ENCODE results near the gene ANKLE1.

Gene ANKLE1

GRCh38 chr19:17323300-17323963 is 41.7 kb downstream of the ANKLE1 start:
- Histone ChIP-seq H3K36me3 (ENCODE audit: control insufficient read depth, insufficient read depth, low read length) (peaks cover 43% of the 10 kb centered on the region), H3K4me3 (ENCODE audit: extremely low read depth, insufficient read depth, low read length, poor library complexity, severe bottlenecking) (no peak overlapping the region), H3K9me3 (ENCODE audit: control insufficient read depth, low read length) (no peaks in the 10 kb centered on the region), H3K27ac (ENCODE audit: low read depth, low read length, severe bottlenecking) (no peak overlapping the region), H3K4me1 (ENCODE audit: control insufficient read depth, insufficient read depth, low read length, poor library complexity, severe bottlenecking) (peaks cover 13% of the 10 kb centered on the region)
- WGBS, 2 experiments (ENCODE audit: insufficient coverage in 2 of 2) = 90 to 98% methylated on average over 26 to 44 of the region's 56 CpGs

GRCh38 chr19:17323964-17324332 is 42.2 kb downstream of the ANKLE1 start:
- Histone ChIP-seq H3K4me3 (ENCODE audit: extremely low read depth, insufficient read depth, low read length, poor library complexity, severe bottlenecking) (no peak overlapping the region), H3K36me3 (ENCODE audit: control insufficient read depth, insufficient read depth, low read length) (peaks cover 38% of the 10 kb centered on the region), H3K27ac (ENCODE audit: low read depth, low read length, severe bottlenecking) (no peak overlapping the region), H3K4me1 (ENCODE audit: control insufficient read depth, insufficient read depth, low read length, poor library complexity, severe bottlenecking) (peaks cover 16% of the 10 kb centered on the region), H3K9me3 (ENCODE audit: control insufficient read depth, low read length) (no peaks in the 10 kb centered on the region)
- 91% methylated on average over 5 to 7 of the region's 7 CpGs for WGBS, 2 experiments (ENCODE audit: insufficient coverage in 2 of 2)

GRCh38 chr19:17324357-17325114 is 42.8 kb downstream of the ANKLE1 start:
- H3K27ac ChIP-seq (ENCODE audit: low read depth, low read length, severe bottlenecking) = no peak overlapping the region
- no peak overlapping the region for H3K4me3 ChIP-seq (ENCODE audit: extremely low read depth, insufficient read depth, low read length, poor library complexity, severe bottlenecking)
- H3K4me1 ChIP-seq (ENCODE audit: control insufficient read depth, insufficient read depth, low read length, poor library complexity, severe bottlenecking) = peaks cover 18% of the 10 kb centered on the region
- H3K9me3 ChIP-seq (ENCODE audit: control insufficient read depth, low read length) = no peaks in the 10 kb centered on the region
- H3K36me3 ChIP-seq (ENCODE audit: control insufficient read depth, insufficient read depth, low read length) = peaks cover 32% of the 10 kb centered on the region
- 93 to 95% methylated on average over 25 to 27 of the region's 28 CpGs for WGBS, 2 experiments (ENCODE audit: insufficient coverage in 2 of 2)

- H3K4me3 ChIP-seq (ENCODE audit: extremely low read depth, insufficient read depth, low read length, poor library complexity, severe bottlenecking) = no peak overlapping the region
- no peak overlapping the region for H3K27ac ChIP-seq (ENCODE audit: low read depth, low read length, severe bottlenecking)
- 95 to 96% methylated on average over 13 to 20 of the region's 20 CpGs for WGBS, 2 experiments (ENCODE audit: insufficient coverage in 2 of 2)
- peaks cover 30% of the 10 kb centered on the region for H3K36me3 ChIP-seq (ENCODE audit: control insufficient read depth, insufficient read depth, low read length)
- H3K4me1 ChIP-seq (ENCODE audit: control insufficient read depth, insufficient read depth, low read length, poor library complexity, severe bottlenecking) = peaks cover 18% of the 10 kb centered on the region
- no peaks in the 10 kb centered on the region for H3K9me3 ChIP-seq (ENCODE audit: control insufficient read depth, low read length)
Observed at GRCh38 chr19:17325133-17325532, 43.4 kb downstream of the ANKLE1 start.

GRCh38 chr19:17325881-17326594 is 44.3 kb downstream of the ANKLE1 start:
- no peak overlapping the region for H3K4me3 ChIP-seq (ENCODE audit: extremely low read depth, insufficient read depth, low read length, poor library complexity, severe bottlenecking)
- peaks cover 18% of the 10 kb centered on the region for H3K4me1 ChIP-seq (ENCODE audit: control insufficient read depth, insufficient read depth, low read length, poor library complexity, severe bottlenecking)
- 93 to 95% methylated on average over 15 to 16 of the region's 17 CpGs for WGBS, 2 experiments (ENCODE audit: insufficient coverage in 2 of 2)
- H3K9me3 ChIP-seq (ENCODE audit: control insufficient read depth, low read length) = no peaks in the 10 kb centered on the region
- H3K36me3 ChIP-seq (ENCODE audit: control insufficient read depth, insufficient read depth, low read length) = peaks cover 29% of the 10 kb centered on the region
- H3K27ac ChIP-seq (ENCODE audit: low read depth, low read length, severe bottlenecking) = no peak overlapping the region

GRCh38 chr19:17326595-17326966 is 44.9 kb downstream of the ANKLE1 start:
- H3K27ac ChIP-seq (ENCODE audit: low read depth, low read length, severe bottlenecking) = no peak overlapping the region
- WGBS, 2 experiments (ENCODE audit: insufficient coverage in 2 of 2) = 68 to 76% methylated on average over 8 to 9 of the region's 11 CpGs
- H3K4me1 ChIP-seq (ENCODE audit: control insufficient read depth, insufficient read depth, low read length, poor library complexity, severe bottlenecking) = peaks cover 18% of the 10 kb centered on the region
- H3K4me3 ChIP-seq (ENCODE audit: extremely low read depth, insufficient read depth, low read length, poor library complexity, severe bottlenecking) = no peak overlapping the region
- peaks cover 31% of the 10 kb centered on the region for H3K36me3 ChIP-seq (ENCODE audit: control insufficient read depth, insufficient read depth, low read length)
- no peaks in the 10 kb centered on the region for H3K9me3 ChIP-seq (ENCODE audit: control insufficient read depth, low read length)

GRCh38 chr19:17327068-17327653 is 45.5 kb downstream of the ANKLE1 start:
- no peaks in the 10 kb centered on the region for H3K9me3 ChIP-seq (ENCODE audit: control insufficient read depth, low read length)
- peaks cover 18% of the 10 kb centered on the region for H3K4me1 ChIP-seq (ENCODE audit: control insufficient read depth, insufficient read depth, low read length, poor library complexity, severe bottlenecking)
- H3K36me3 ChIP-seq (ENCODE audit: control insufficient read depth, insufficient read depth, low read length) = peaks cover 26% of the 10 kb centered on the region
- 74 to 76% methylated on average over 25 to 27 of the region's 27 CpGs for WGBS, 2 experiments (ENCODE audit: insufficient coverage in 2 of 2)
- H3K27ac ChIP-seq (ENCODE audit: low read depth, low read length, severe bottlenecking) = no peak overlapping the region
- no peak overlapping the region for H3K4me3 ChIP-seq (ENCODE audit: extremely low read depth, insufficient read depth, low read length, poor library complexity, severe bottlenecking)

- 8 to 11% methylated on average over 50 to 51 of the region's 64 CpGs for WGBS, 2 experiments (ENCODE audit: insufficient coverage in 2 of 2)
- H3K4me1 ChIP-seq (ENCODE audit: control insufficient read depth, insufficient read depth, low read length, poor library complexity, severe bottlenecking) = peaks cover 18% of the 10 kb centered on the region
- H3K9me3 ChIP-seq (ENCODE audit: control insufficient read depth, low read length) = no peaks in the 10 kb centered on the region
- peaks cover 29% of the 10 kb centered on the region for H3K36me3 ChIP-seq (ENCODE audit: control insufficient read depth, insufficient read depth, low read length)
- H3K27ac ChIP-seq (ENCODE audit: low read depth, low read length, severe bottlenecking) = no peak overlapping the region
- peak overlapping the region; percentile 47 for H3K4me3 ChIP-seq (ENCODE audit: extremely low read depth, insufficient read depth, low read length, poor library complexity, severe bottlenecking)
Observed at GRCh38 chr19:17327654-17328516, 46.2 kb downstream of the ANKLE1 start.

- Histone ChIP-seq H3K36me3 (ENCODE audit: control insufficient read depth, insufficient read depth, low read length) (peaks cover 34% of the 10 kb centered on the region), H3K27ac (ENCODE audit: low read depth, low read length, severe bottlenecking) (no peak overlapping the region)
- WGBS, 2 experiments (ENCODE audit: insufficient coverage in 2 of 2) = 46% methylated on average over 64 to 67 of the region's 94 CpGs
Observed at GRCh38 chr19:17328517-17329365, 47.0 kb downstream of the ANKLE1 start.

More at GRCh38 chr19:17328517-17329365, 47.0 kb downstream of the ANKLE1 start:
- H3K9me3 ChIP-seq (ENCODE audit: control insufficient read depth, low read length) = no peaks in the 10 kb centered on the region
- H3K4me1 ChIP-seq (ENCODE audit: control insufficient read depth, insufficient read depth, low read length, poor library complexity, severe bottlenecking) = peaks cover 18% of the 10 kb centered on the region
- H3K4me3 ChIP-seq (ENCODE audit: extremely low read depth, insufficient read depth, low read length, poor library complexity, severe bottlenecking) = peak overlapping the region; percentile 47
